ENCODE results near the gene CDH12.

CDH12 gene

DNA sequence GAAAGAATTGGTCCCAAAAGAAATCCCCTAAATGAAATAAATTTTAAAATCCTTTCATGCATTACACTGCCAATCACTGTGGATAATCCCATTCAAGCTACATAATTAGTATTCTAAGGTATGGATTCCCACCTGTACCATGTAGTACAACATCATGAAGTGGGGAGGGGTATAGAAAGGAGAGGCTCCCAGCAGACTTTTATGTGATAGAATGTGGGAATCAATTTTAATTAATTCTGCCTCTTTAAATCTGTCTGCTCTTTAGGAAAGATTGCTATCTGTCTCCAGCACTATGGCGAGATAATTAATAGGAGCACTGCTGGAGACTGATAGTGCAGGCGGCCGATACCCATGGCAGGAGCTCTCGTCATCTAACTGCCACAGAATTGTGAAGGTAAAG, 95.4 kb downstream of the CDH12 start:
- peak; percentile 32 for DNase-seq

DNA sequence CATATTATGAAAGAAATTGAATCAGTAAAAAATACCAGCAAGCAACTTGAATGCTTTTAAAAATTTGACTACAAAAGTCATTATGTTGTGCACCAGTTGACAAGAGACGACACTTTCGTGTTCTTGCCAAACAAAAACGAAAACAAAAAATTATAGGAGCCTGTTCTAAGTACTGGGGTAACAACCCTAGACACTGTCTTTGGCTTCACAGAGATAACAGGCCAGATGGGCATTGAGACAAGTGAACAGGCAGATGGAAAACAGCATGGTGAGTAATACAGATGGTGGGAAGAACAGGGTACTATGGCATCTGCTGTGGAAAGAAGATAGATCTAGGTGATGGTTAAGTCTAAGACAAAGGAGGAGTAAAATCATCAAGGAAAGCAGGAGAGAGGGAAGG, 99.0 kb downstream of the CDH12 start:
- peak; percentile 67 for DNase-seq

DNA sequence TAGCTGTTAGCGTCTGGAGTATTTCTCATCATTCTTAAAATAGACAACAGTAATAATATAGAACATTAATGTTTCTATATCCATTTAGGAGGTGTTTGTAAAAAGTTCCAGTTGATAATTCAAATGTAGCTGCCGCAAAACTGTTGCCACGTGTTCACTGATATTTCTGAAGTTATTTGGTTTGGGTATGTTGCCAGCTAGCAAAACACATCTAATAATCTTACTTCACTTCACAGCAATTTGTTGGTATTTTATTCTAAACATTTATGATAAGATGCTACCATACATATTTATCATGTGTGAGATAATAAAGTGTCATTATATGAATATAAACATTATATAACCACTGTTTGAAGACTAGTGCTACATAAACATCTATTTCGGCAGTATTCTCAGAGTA, 101.6 kb downstream of the CDH12 start:
- DNase-seq: no peak

DNA sequence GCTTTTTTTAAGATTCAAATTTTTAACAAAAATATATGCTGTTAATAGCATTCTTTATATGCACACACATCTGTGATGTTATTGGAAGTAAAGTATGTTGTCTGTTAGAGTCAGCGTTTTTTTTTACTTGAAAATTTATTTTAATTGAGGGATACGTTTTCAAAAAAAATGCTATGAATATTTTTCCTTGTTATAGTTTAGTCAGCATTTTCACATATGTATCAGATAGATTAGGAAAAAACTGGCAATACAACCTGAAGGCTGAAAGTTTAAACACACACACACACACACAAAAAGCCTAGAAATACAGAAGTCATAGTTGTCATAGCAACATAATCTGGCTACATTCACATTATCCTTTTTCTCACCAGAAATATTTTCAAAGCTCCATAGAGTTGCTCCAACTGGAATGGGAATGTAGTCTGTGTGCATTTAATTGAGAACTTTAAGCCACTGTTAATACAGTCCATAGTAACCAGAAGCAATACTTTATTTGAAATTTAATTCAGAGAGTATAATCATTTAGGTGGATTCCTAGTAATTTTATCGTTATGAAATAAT, 116.6 kb downstream of the CDH12 start:
- DNase-seq: no peak

DNA sequence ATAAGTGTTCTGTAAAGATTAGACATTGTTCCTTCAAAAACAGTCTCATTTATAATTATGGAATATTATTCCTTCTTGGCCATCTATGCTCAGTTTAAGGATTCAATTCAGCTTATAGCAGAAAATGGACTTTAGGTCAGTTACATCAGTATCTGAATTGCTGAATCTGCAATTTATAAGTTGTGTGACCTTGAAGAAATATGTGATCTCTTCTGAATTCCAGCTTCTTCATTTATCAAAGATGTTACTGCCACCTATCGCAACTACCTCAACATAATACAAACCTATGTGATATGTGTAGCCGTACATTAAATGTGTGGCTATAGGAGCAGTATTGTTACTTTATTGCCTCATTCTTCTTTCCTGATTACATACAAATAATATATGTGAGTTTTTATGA, 118.2 kb downstream of the CDH12 start:
- DNase-seq: no peak

DNA sequence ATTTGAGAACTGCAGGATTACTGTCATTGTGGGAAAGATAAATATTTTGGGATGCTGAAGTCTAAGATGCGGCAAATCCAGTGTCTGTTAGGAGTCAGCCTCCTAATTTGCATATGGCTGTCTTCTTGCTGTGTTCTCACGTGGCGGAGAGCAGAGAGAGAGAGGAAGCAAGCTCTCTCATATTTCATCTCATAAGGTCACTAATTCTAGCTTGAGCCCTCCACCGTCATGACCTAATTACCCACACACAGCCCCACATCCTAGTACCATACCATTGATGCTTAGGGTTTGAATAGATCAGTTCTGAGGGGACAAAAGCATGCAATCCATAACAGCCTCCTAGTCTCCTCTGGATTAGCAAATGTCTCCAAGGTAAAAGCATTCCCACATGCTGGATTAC, 124.5 kb downstream of the CDH12 start:
- DNase-seq: peak; percentile 30

DNA sequence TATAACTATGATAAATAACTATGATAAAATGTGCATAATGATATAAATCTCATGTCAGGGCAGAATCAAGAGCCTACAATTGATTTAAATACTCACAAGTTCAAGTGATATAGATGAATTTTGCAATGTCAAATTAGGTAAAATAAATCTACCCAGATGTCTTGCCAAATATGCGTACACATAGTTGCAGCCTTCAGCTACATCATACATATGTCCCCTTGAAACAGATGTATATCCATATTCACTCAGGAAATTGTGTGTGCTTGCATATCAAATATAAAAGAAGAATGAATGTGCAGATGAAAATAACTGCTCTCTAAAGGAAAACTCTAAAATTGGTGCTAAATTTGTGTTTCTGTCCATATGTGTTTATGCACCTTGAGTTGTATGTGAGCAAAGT, 130.7 kb downstream of the CDH12 start:
- no peak for DNase-seq

DNA sequence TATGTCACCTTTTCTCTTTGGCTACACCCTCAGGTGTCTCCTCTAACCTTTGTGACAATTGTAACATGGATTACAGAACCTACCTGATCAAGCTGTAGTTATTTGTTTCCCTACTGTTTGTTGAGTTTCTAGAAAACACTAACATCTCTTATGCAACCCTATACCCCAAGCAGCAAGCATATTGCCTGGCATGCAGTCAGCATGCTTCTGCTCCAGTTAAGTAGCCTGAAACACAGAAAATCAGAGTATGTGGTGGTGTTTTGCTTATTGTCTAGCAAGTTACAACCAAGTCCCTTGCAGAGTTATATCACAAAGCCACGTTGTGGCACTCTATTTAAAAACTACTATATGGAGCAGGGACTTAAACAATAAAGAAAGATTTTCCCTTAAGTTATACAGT, 131.1 kb downstream of the CDH12 start:
- no peak for DNase-seq

DNA sequence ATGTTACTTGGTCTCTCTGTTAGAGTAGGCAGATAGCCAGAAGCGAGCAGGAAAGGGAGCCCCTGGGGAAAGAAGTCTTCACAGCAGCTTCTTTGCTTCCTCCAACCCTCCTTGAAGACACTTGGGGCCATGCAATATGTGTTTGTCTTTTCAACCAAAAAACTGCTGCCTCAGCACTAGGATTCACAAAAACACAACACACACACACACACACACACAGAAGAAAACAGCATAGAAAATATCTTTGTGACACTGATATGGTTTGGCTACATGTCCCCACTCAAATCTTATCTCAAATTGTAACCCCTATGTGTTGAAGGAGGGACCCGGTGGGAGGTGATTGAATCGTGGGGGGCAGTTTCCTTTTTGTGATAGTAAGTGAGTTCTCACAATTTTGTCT, 133.3 kb downstream of the CDH12 start:
- DNase-seq: no peak

DNA sequence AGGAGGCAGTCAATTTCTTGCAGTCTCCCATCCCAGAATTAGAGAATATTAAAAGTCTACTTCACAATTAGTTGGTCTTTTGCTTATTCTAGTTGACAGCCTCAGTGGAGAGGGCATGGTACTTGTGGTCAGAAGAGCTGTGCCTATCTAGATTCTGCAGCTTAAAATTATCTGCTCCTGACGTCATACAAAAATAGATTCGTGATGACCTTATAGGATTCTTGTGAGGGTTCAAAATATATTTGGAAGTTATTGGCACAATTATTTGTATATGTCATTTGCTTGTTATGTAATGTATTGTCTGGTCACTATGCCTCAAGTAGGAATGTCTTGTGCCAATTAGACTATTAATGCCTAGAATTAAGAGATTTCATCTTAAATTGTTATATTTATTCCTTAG, 142.5 kb downstream of the CDH12 start:
- DNase-seq: no peak

DNA sequence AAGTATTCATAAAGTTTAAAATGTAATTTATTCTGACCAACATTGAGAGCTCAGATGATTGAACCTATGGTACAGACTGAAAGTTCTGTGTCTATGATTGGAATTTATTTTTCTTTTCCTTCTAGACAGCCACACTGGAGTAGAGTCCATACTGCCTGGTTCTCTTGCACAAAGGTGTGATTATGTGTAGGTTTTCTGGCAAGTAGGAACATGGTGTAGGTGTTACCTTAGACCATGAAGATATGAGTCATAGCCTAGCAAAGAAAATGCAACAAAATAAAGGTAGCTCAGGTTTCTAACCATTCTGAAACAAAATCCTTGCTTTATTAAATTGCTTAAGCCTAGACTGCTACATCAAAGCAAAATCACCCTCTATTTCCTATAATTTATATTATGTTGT, 143.4 kb downstream of the CDH12 start:
- peak; percentile 55 for DNase-seq

DNA sequence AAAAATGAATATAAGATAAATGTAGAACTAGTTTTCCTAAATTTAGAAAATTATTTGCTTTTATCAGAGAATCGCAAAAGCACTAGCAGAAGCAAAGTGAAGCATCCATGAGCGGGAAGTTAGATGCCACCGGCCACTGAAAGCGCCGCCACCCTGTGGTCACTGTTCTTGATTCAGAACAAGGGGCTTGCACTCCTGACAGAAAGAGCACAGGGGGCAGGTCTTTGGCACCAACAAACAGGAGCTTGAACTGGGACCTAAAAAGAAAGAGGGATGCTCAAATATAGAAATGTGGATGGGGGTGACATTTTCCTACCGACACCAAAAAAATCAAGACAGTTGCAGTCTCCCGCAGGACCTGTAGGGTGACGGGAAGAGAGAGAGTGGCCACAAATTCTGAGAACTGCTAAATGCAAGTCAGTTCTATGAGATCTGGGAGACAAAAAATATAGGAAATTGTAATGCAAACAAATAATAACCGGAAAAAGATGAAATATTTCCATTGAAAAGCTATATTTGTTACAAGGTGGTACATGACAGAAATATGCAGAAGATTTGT, 144.3 kb downstream of the CDH12 start:
- peak; percentile 31 for DNase-seq

DNA sequence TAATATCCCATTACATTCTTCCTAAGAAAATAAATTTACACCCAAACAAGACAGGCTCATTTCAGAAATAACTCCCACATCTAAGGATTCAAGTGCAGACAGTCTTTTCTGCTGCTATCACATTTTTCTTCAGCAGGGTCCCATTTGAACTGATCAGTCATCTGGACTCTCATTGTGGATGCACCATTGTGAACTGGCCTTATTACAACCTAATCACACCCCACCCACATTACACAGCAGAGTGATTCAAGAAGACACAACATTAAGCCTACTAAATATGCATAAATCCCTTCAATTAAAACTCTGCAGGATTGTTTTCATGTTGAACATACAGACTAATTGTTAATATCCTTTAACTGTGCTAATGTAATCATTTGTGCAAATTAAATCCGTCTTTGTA, 146.2 kb downstream of the CDH12 start:
- peak; percentile 54 for DNase-seq

DNA sequence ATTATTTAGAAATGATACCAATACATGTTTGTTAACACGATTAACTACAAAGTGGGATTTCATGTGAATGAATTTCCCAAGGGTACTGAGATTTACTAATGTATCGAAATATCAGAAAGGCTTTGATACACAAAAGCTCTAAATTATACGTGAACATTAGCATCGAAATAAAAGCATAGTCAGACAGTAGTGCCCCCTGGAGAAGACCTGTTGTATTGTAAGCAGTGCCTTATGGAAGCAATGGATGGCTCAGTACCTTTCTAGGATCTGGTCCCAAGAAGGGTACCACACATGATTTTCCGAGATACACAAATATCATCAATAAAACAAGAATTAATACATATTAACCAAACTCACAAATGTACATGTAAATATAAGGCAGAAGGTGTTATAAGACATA, 153.8 kb downstream of the CDH12 start:
- peak; percentile 21 for DNase-seq

DNA sequence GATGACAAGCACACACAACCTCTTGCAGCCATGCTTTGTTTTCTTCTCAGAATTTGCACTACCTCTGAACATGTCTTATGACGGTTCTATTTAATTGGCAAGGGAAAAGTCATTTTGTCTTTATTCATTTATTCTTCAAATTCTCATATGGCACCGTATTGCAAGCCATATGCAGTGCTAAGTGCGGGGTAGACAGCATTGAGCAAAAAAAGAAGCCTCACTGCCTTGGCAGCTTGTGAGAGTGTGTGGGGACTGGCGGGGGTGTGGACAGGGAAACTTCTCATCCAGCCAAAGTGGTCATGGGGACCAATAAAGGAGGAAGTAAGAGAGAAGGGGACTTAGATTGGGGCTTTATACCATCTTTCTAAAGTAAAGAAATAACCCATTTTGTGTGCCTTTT, 160.0 kb downstream of the CDH12 start:
- no peak for DNase-seq

DNA sequence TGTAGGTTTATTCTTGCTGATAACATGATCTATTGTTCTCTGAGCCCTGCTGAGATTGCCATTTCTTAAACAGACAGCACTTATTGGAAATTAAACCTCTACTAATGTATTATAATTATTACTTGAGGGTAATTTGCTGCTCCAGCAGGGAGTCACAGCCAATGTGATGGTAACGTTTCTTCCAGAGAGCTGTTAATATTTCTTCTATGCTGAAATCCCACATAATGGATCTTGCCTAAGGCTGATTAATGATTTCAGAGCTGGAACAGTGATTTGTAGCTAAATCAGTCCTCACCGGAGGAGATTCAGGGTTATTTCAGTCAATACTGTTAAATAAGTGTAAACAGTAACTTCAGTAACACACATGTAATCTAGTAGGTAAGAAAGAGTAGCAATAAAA, 170.1 kb downstream of the CDH12 start:
- DNase-seq: peak; percentile 99

DNA sequence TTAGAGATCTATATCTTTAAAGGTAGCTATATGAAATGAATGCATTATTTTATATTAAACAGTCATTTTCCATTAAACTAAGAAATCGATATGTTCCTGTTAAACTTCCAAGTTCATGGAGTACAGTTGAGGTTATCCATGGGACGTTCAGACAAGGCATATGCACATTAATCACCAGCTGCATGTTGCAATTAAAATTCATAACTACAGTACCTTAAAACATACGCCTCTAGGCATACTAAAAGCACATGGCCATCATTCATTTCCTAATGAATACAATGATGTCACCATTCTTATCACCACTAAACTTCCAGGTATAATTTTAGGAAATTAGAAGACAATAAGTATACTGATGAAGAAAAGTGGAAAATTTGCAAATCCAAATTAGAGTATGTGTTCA, 174.3 kb downstream of the CDH12 start:
- peak; percentile 91 for DNase-seq

DNA sequence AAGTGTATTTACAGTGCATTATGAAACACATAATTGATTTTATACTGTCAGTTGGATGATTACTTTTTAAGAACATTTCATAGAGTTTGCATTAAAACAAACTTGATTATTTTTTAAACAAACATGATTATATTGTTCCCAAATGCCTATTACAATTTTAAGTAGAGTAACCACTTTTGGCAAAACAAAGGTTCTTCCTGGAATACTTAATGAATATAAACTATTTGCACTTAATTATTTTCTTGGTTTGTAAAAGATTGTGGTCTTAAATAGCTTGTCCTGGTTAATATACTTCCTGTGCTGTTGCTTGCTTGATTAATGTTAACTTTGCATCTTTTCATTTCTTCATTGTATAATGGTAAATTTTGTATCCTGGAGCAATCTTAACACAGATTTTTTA, 180.0 kb downstream of the CDH12 start:
- no peak for DNase-seq

DNA sequence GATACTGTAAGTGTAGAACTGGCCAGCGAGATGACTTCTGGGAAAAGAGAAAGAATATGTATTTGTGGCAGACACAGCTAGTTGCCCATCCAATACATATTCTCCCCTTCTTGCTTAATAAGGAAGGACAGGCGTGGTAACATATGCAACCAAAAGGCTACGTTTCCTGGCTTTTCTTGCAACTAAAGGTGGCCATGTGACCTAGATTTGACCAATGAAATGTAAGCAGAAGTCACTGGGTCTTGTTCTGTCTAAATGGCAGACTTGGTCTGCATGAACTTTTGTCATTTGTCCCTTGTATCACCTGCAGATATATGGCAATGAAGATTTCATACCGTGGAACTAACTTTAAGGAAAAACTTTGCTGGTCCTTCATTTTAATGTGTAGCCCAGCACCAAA, 183.8 kb downstream of the CDH12 start:
- DNase-seq: peak; percentile 28

DNA sequence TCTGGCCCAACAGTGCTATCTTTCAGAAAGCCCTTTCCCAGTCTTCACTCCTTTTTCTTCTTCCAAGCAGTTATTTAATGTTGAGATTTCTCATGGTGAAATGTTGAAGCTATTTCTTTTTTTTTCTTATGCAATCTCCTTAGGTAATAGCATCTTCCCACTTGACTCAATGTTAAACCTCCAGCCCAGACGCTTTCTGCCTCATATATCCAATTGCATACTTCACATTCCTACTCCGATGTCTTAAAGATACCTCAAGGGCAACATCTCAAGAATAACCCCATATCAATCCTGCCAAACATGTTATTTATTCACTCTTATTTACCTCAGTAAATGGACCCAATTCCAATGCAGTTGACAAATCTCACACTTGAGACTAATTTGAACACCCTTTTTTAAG, 187.3 kb downstream of the CDH12 start:
- no peak for DNase-seq

DNA sequence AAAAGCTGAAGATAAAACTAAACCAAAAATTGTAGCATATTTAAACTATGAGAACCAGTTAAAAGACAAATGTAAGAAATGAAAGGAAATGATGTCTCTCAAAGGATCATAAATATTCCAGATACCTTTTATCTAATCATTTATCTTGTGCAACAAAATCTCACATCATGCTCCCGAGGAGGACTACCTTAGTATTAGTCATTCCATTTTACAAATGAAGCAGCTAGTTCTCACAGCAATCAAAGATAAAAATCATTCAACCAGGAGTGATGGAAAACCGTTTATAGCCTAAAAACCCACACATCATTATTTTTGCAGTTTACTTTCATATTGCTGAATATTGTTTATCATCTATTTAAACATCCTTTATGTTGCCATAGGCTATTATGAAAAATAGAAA, 190.0 kb downstream of the CDH12 start:
- no peak for DNase-seq

DNA sequence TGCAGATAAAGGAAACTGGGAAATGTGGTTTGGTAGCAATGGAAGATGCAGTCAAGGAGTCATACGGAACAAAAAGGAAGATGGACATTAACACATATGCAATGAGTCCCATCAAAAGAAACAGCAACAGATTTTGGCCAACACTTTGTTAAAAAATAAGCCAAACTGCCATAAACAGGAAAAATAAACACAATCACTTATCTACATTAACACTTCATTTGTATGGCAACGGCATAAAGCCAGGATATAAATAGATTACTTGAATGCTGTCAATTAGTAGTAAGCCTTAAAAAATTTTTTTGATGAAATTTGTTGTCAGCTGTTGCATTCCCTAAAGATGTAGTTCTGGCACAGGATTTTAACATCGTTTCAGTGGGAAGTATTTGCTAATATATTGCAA, 190.8 kb downstream of the CDH12 start:
- DNase-seq: no peak

DNA sequence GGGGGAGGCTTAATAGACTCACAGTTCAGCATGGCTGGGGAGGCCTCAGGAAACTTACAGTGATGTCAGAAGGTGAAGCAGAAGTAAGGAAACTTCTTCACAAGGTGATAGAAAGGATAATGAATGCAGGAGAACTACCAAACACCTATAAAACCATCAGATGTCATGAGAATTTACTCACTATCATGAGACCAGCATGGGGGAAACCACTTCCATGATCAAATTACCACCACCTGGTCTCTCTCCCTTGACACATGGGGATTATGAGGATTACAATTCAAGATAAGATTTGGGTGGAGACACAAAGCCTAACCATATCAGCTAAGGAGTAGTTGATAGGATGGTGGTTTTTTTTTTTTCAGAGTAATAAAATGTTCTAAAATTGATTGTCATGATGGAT, 201.8 kb downstream of the CDH12 start:
- peak; percentile 87 for DNase-seq

DNA sequence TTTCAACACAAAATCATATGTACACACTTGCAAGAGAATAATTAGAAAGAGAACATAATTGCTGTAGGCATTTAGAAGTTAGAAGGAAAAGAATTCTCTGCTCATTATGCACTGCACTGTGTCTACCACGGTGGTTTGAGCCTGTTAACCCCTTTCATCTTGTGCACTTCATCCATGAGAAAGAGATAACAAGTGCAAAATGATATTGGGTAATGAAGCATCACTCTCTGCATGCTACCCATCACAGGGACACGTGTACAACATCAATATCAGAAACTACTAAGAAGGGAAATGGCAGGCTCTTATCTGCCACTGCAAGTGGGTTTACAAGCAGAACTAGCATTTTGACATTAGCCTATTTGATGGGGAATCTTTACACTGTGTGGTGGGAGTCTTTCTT, 202.6 kb downstream of the CDH12 start:
- DNase-seq: peak; percentile 52

DNA sequence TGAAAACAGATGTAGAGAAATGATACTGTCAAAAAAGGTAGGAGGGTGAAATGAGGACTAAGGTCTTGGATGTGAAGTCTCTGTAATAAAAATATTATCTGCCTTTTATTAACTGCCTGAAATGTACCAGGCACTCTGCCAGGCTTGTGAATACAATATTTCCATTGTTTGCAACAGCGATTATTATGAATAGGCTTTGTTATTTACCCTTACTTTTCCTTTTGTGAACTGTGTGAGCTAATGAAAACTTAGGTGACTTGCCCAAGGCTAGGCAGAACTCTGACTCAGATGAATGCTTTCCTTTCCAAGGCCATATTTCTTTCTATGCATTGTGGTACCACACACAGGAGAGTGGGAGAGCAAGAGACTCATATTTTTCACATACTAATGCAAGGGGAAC, 204.1 kb downstream of the CDH12 start:
- DNase-seq: peak; percentile 93

DNA sequence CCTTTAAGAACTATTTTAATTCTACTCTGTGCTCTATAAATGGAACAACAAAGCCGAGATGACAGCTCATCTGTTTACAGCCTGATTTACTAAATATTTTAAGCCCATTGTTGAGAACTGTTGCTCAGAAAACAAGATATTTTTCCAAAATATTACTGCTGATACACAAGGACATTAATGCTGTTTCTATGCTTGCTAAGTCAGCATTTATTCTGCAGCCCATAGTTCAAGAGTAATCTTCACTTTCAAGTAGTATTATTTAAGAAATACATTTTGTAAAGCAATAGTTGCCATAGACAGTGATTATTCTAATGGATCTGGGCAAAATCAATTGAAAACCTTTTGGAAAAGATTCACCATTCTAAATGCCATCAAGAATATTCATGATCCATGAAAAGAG, 208.3 kb downstream of the CDH12 start:
- DNase-seq: no peak
